Glutamatergic neuron (in vitro differentiated cells): Measurements from ENCODE around the gene TRAPPC3. TPM values are rescaled to one million over a fixed set of nuclear protein-coding genes. Genes with fewer than 3 reads are reported as not detected.

Experiments
- DNase-seq: peaks from one replicate; pipeline ENCODE4 v3.0.0; 2022
- H3K27ac Mint-ChIP-seq: one replicate; pipeline ENCODE4 v1.8.0; 2020; ENCODE audit warnings: mild to moderate bottlenecking, mixed read lengths, inconsistent platforms; ENCODE audit not compliant: unreplicated experiment
- H3K27me3 Mint-ChIP-seq: one replicate; pipeline ENCODE4 v1.8.0; 2020; ENCODE audit warnings: mild to moderate bottlenecking, moderate library complexity, mixed read lengths, inconsistent platforms; ENCODE audit not compliant: unreplicated experiment
- H3K36me3 Mint-ChIP-seq: one replicate; pipeline ENCODE4 v1.8.0; 2020; ENCODE audit warnings: mild to moderate bottlenecking, mixed read lengths, inconsistent platforms; ENCODE audit not compliant: unreplicated experiment
- H3K4me1 Mint-ChIP-seq: one replicate; pipeline ENCODE4 v1.8.0; 2020; ENCODE audit warnings: mild to moderate bottlenecking, low read depth, mixed read lengths, inconsistent platforms; ENCODE audit not compliant: unreplicated experiment
- H3K4me3 Mint-ChIP-seq: one replicate; pipeline ENCODE4 v1.8.0; 2020; ENCODE audit warnings: mild to moderate bottlenecking, mixed read lengths, inconsistent platforms; ENCODE audit not compliant: unreplicated experiment
- H3K9me3 Mint-ChIP-seq: one replicate; pipeline ENCODE4 v1.8.0; 2020; ENCODE audit warnings: mild to moderate bottlenecking, moderate library complexity, mixed read lengths, inconsistent platforms; ENCODE audit not compliant: unreplicated experiment
- total RNA-seq: library from RNA; stranded (reverse); fragmentation: NEBNext Ultra II Directional; extraction: Animal tissue kit (Norgen Biotek cat#: 25700); gene quantifications from one replicate; pipeline ENCODE4 v1.2.1, GENCODE V29; 2021; ENCODE audit not compliant: unreplicated experiment
- TF ChIP-seq, protein P1 (sequence below): fragments of 200-600 bp; sonication (generic); IDR thresholded peaks from one replicate; pipeline ENCODE4 v1.5.0; 2021; ENCODE audit not compliant: partially characterized antibody, unreplicated experiment

TRAPPC3 gene
- total RNA-seq, 1 donor from 2014 or later: 30.0 TPM

DNA sequence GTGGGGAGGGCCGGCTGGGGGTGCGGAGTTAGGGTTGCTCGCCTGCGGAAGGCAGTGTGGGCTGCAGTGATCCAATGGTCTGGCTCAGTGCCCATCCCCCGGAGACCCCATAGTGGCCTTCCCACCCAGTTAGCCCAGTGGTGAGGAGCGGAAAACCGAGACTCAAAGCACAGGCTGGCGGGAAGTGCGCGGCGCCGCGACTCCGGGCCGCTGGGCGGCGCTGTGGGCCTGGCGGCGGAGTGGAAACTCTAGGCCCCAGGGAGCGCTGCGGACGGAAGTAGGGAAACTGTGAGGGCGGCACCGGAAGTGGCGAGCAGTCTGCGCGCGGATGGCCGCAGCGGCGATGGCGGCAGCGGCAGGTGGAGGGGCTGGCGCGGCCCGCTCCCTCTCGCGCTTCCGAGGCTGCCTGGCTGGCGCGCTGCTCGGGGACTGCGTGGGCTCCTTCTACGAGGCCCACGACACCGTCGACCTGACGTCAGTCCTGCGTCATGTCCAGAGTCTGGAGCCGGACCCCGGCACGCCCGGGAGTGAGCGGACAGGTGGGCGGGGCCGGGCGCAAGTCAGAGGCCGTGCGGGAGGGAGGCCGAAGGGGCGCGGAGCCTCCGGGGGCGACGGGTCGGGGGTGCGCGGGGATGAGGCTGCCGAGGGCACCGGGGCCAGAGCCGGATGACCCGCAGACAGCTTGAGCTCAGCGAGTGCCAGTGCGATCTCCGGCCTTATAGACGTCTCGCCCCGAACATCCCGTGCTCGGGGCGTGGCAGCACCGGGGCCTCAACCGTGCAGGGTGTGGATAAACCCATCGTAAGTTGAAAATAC is 60.5 kb downstream of the TRAPPC3 start, which contains the start of gene ADPRS:
Gene ADPRS (plus strand): TSS at position 316 of the 816 bp plus-strand sequence. CDS start 13 bp downstream, at position 329.
- H3K27ac Mint-ChIP-seq: peak within 1 kb of the TSS; percentile 68
- H3K4me3 Mint-ChIP-seq: peak within 1 kb of the TSS; percentile 92
- H3K36me3 Mint-ChIP-seq: no peaks in the 10 kb centered on the region
- peaks cover 11% of the 10 kb centered on the region for H3K27me3 Mint-ChIP-seq
- TF ChIP-seq, protein P1, sequence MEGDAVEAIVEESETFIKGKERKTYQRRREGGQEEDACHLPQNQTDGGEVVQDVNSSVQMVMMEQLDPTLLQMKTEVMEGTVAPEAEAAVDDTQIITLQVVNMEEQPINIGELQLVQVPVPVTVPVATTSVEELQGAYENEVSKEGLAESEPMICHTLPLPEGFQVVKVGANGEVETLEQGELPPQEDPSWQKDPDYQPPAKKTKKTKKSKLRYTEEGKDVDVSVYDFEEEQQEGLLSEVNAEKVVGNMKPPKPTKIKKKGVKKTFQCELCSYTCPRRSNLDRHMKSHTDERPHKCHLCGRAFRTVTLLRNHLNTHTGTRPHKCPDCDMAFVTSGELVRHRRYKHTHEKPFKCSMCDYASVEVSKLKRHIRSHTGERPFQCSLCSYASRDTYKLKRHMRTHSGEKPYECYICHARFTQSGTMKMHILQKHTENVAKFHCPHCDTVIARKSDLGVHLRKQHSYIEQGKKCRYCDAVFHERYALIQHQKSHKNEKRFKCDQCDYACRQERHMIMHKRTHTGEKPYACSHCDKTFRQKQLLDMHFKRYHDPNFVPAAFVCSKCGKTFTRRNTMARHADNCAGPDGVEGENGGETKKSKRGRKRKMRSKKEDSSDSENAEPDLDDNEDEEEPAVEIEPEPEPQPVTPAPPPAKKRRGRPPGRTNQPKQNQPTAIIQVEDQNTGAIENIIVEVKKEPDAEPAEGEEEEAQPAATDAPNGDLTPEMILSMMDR: peak; percentile 97
- H3K4me1 Mint-ChIP-seq: peaks cover 8% of the 10 kb centered on the region
- peaks cover 4% of the 10 kb centered on the region for H3K9me3 Mint-ChIP-seq
- peak; percentile 93 for DNase-seq

DNA sequence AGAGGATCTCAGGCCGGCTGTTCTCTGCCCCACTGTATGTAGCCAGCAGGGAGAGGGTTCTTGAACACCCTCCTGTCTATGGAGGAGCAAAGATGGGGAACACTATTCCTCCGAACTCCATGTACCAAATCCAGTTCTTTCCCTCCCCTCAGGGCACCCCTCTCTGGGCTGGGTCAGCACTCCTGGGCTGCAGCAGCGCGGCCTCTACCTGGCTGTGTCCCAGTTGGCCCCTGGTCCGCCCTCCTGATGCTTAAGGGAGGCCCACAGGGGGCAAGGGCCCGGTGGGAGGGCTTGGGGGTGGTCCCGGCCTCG is 61.1 kb downstream of the TRAPPC3 start:
- no peak overlapping the region for H3K27ac Mint-ChIP-seq
- no peak overlapping the region for H3K4me3 Mint-ChIP-seq
- H3K9me3 Mint-ChIP-seq: peaks cover 4% of the 10 kb centered on the region
- H3K27me3 Mint-ChIP-seq: peaks cover 13% of the 10 kb centered on the region
- TF ChIP-seq, protein P1: no peak
- DNase-seq: no peak
- H3K4me1 Mint-ChIP-seq: peaks cover 8% of the 10 kb centered on the region
- H3K36me3 Mint-ChIP-seq: no peaks in the 10 kb centered on the region

DNA sequence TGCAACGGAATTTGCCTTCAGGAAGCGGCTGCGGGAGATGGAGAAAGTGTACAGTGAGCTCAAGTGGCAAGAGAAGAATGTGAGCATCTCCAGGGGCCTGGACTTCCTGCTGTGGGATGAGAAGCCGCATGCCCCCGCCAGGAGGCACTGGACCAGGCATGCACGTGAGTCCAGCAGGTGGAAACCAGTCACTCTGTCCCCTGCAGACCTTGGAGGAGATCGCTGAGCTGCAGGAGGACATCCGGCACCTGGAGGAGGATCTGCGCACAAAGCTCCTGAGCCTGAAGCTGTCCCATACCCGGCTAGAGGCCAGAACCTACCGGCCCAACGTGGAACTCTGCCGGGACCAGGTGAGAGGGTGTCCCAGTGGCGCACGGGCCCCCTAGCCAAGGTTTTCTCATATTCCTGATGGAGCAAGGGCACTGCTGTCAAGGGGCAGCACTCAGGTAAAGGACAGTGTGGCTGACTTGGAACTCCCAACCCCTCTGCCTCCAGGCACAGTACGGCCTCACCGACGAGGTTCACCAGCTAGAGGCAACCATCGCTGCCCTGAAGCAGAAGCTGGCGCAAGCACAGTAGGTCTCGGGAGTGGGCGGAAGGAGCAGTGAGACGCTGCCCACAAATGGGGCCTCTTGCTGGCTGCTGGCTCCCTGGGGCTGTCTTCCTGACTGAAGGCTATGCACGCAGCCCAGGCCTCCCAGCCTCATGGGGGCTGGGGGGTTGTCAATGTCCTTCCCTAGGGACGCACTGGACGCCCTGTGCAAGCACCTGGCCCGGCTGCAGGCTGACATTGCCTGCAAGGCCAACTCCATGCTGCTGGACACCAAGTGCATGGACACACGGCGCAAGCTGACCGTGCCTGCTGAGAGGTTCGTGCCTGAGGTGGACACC is 61.8 kb downstream of the TRAPPC3 start:
- Mint-ChIP-seq H3K36me3 (no peaks in the 10 kb centered on the region), H3K4me1 (peaks cover 8% of the 10 kb centered on the region), H3K9me3 (peaks cover 4% of the 10 kb centered on the region), H3K27ac (no peak overlapping the region), H3K4me3 (no peak overlapping the region), H3K27me3 (peaks cover 13% of the 10 kb centered on the region)
- TF ChIP-seq, protein P1: no peak
- no peak for DNase-seq

Other genes starting within 250 kb of the TRAPPC3 start
- 32.7 TPM for gene AGO3, start 218.4 kb downstream of the TRAPPC3 start, total RNA-seq
- gene TEKT2, start 65.4 kb downstream of the TRAPPC3 start, total RNA-seq: 1.6 TPM
- gene ADPRS, start 60.6 kb downstream of the TRAPPC3 start, total RNA-seq: 16.8 TPM
- gene COL8A2, start 24.3 kb downstream of the TRAPPC3 start, total RNA-seq: not detected
- 152 TPM for gene MAP7D1, start 6.7 kb upstream of the TRAPPC3 start, total RNA-seq
- 119 TPM for gene THRAP3, start 75.0 kb upstream of the TRAPPC3 start, total RNA-seq
- gene SH3D21, start 156.9 kb upstream of the TRAPPC3 start, total RNA-seq: 11.8 TPM
- gene EVA1B, start 174.2 kb upstream of the TRAPPC3 start, total RNA-seq: 1.5 TPM
- 52.9 TPM for gene STK40, start 236.4 kb upstream of the TRAPPC3 start, total RNA-seq
- 44.4 TPM for gene LSM10, start 248.4 kb upstream of the TRAPPC3 start, total RNA-seq